ENCODE results near the gene RPL37. TPM values are rescaled to one million over a fixed set of nuclear protein-coding genes. Genes with fewer than 3 reads are reported as not detected.
"Not testable (repeated sequence)": the region's sequence is repeated elsewhere in the genome, so short reads cannot be mapped to it uniquely, and the experiment has no call there.

Gene RPL37
- total and polyA plus RNA-seq, 3 donors from 2014 or later = 99.1 to 1,089 (median 174) TPM

GRCh38 chr5:40827188-40827977 is 7.6 kb downstream of the RPL37 start:
- 87 to 88% methylated on average over 14 of the region's 14 CpGs for WGBS, 2 donors
- Histone ChIP-seq H3K4me3 (no peak overlapping the region), H3K9me3 (no peaks in the 10 kb centered on the region), H3K27me3 (no peaks in the 10 kb centered on the region), H3K4me1 (no peaks in the 10 kb centered on the region), H3K36me3 (ENCODE audit: low read depth, missing control alignments) (no peaks in the 10 kb centered on the region), H3K27ac (no peak overlapping the region)
- TF ChIP-seq POLR2A (IDR thresholded peaks at IDR 0.05) (no peak), CTCF (IDR thresholded peaks at IDR 0.05) (no peak)
- intact Hi-C loops (cut with DNase I; ENCODE audit: low total_unique reads) = no loop called here
- no peak for DNase-seq

DNA sequence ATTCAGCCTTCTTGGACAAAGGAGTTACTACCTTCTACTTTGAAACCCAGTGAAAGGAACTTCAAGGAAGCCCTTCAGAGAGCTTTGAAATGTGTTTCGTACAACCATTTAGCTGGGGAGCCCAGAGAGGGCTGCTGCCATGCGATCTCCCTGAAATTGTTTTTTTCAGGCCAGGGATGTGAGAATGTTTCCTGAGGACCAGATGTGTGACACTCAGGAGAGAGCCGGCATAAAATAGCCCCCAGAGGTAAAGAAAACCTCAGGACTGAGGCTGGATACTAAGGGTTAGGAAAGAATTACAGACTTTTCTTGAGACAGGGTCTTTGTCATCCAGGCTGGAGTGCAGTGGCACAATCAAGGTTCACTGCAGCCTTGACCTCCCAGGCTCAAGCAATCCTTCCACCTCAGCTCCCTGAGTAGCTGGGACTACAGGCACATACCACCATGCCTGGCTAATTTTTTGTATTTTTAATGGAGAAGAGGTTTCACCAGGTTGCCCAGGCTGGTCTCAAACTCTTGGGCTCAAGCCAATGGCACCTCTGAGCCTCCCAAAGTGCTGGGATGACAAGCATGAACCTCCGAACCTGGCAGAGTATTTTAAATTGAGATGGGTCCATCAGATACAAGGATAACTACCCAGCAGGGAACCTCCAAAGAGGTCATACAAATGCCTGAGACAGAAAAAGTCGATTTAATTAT is 8.4 kb downstream of the RPL37 start:
- intact Hi-C loops (cut with DNase I; ENCODE audit: low total_unique reads) = no loop called here
- Histone ChIP-seq H3K27ac (no peak overlapping the region), H3K36me3 (ENCODE audit: low read depth, missing control alignments) (no peaks in the 10 kb centered on the region), H3K4me3 (no peak overlapping the region), H3K4me1 (no peaks in the 10 kb centered on the region), H3K27me3 (no peaks in the 10 kb centered on the region), H3K9me3 (no peaks in the 10 kb centered on the region)
- TF ChIP-seq POLR2A (IDR thresholded peaks at IDR 0.05) (no peak), CTCF (IDR thresholded peaks at IDR 0.05) (no peak)
- WGBS, 2 donors = 86 to 89% methylated on average over 5 of the region's 5 CpGs
- DNase-seq = no peak

- H3K4me3 ChIP-seq; H3K27ac ChIP-seq; intact Hi-C loops (cut with DNase I; ENCODE audit: low total_unique reads); H3K9me3 ChIP-seq; H3K36me3 ChIP-seq (ENCODE audit: low read depth, missing control alignments); DNase-seq; H3K4me1 ChIP-seq; H3K27me3 ChIP-seq: not testable (repeated sequence)
- WGBS, 2 donors = 88 to 91% methylated on average over 11 of the region's 11 CpGs
Measured at GRCh38 chr5:40825461-40826043, 9.5 kb downstream of the RPL37 start.

DNA sequence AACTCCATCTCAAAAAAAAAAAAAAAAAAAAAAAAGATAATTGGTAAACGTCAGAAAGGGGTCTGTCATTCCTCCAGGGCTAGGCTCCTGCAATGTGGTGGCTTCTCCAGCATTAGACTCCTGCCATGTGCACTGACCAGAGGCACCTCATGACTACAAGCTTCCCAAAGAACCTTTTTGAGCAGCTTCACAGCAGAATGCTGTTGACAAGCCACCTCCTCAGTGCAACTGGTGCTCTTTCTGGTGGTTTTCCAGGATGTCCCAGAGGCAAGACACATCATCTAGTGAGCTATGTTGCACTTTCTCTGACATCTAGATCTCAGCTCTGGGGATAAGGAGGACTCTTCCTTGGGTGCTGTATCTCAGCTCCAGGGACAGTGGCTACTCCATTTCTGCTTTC is 11.6 kb downstream of the RPL37 start:
- no peak overlapping the region for H3K27ac ChIP-seq
- intact Hi-C loops (cut with DNase I; ENCODE audit: low total_unique reads) = no loop called here
- no peak for DNase-seq
- H3K4me3 ChIP-seq = no peak overlapping the region
- no peaks in the 10 kb centered on the region for H3K36me3 ChIP-seq (ENCODE audit: low read depth, missing control alignments)
- WGBS, 2 donors = 43 to 44% methylated on average over 1 of the region's 1 CpG
- no peaks in the 10 kb centered on the region for H3K4me1 ChIP-seq
- no peaks in the 10 kb centered on the region for H3K27me3 ChIP-seq
- no peaks in the 10 kb centered on the region for H3K9me3 ChIP-seq
- TF ChIP-seq POLR2A (IDR thresholded peaks at IDR 0.05) (no peak), CTCF (IDR thresholded peaks at IDR 0.05) (no peak)

GRCh38 chr5:40813698-40814281 is 21.2 kb downstream of the RPL37 start:
- 77 to 86% methylated on average over 2 of the region's 2 CpGs for WGBS, 2 donors
- TF ChIP-seq CTCF (IDR thresholded peaks at IDR 0.05) (no peak), POLR2A (IDR thresholded peaks at IDR 0.05) (no peak)

More at GRCh38 chr5:40813698-40814281, 21.2 kb downstream of the RPL37 start:
- Histone ChIP-seq H3K4me1 (no peaks in the 10 kb centered on the region), H3K36me3 (ENCODE audit: low read depth, missing control alignments) (no peaks in the 10 kb centered on the region), H3K9me3 (no peaks in the 10 kb centered on the region), H3K27ac (no peak overlapping the region), H3K27me3 (no peaks in the 10 kb centered on the region), H3K4me3 (no peak overlapping the region)
- no peak for DNase-seq
- intact Hi-C loops (cut with DNase I; ENCODE audit: low total_unique reads) = no loop called here
